Fibroblast of villous mesenchyme (primary cell): ENCODE measurements around the gene SLC19A1. TPM values are rescaled to one million over a fixed set of nuclear protein-coding genes. Genes with fewer than 3 reads are reported as not detected.

Experiments
- DNase-seq: peaks from one replicate; pipeline ENCODE4 v3.0.0-alpha.2; 2010; ENCODE audit warnings: low read depth
- H3K4me3 ChIP-seq: 2 replicates; pipeline ENCODE4 v1.5.1; 2011; ENCODE audit warnings: low read depth, mild to moderate bottlenecking, low read length
- total RNA-seq: library from RNA; depleted of rRNA; stranded (reverse); fragments of >200 nt; gene quantifications from 2 replicates; pipeline ENCODE4 v1.2.3, GENCODE V29; 2012
- TF ChIP-seq, protein P1 (sequence below): IDR thresholded peaks from 2 replicates; pipeline ENCODE4 v1.5.1; 2012; ENCODE audit warnings: low read depth, mild to moderate bottlenecking, low read length; ENCODE audit not compliant: insufficient read depth

The SLC19A1 gene
- total RNA-seq, 1 donor = 6.5 TPM

GRCh38 chr21:45508607-45509565 lies 33.4 kb downstream of the SLC19A1 start:
- H3K4me3 ChIP-seq = no peak overlapping the region
- DNase-seq = no peak
- TF ChIP-seq, protein P1, sequence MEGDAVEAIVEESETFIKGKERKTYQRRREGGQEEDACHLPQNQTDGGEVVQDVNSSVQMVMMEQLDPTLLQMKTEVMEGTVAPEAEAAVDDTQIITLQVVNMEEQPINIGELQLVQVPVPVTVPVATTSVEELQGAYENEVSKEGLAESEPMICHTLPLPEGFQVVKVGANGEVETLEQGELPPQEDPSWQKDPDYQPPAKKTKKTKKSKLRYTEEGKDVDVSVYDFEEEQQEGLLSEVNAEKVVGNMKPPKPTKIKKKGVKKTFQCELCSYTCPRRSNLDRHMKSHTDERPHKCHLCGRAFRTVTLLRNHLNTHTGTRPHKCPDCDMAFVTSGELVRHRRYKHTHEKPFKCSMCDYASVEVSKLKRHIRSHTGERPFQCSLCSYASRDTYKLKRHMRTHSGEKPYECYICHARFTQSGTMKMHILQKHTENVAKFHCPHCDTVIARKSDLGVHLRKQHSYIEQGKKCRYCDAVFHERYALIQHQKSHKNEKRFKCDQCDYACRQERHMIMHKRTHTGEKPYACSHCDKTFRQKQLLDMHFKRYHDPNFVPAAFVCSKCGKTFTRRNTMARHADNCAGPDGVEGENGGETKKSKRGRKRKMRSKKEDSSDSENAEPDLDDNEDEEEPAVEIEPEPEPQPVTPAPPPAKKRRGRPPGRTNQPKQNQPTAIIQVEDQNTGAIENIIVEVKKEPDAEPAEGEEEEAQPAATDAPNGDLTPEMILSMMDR = no peak

DNA sequence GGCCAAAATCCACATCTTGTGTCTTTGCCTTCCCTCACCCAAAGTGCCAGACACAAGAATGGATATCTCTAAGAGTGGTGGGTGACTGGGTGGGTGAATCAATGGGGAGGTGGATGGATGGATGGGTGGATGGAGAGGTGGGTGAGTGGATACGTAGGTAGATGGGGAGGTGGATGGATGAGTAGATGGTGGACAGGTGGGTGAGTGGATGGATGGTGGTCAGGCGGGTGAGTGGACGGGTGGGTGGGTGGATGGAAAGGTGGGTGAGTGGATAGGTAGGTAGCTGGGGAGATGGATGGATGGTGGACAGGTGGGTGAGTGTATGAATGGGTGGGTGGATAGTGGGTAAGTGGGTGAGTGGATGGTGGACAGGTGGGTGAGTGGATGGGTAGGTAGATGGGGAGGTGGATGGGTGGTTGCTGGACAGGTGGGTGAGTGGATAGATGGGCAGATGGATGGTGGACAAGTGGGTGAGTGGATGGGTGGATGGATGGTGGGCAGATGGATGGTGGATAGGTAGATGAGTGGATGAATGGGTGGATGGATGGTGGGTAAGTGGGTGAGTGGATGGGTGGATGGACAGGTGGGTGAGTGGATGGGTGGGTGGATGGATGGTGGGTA lies 34.2 kb downstream of the SLC19A1 start:
- TF ChIP-seq, protein P1 = no peak
- no peak for DNase-seq
- H3K4me3 ChIP-seq = no peak overlapping the region

GRCh38 chr21:45507523-45507875 lies 34.7 kb downstream of the SLC19A1 start:
- no peak overlapping the region for H3K4me3 ChIP-seq
- no peak for DNase-seq
- TF ChIP-seq, protein P1 = no peak

DNA sequence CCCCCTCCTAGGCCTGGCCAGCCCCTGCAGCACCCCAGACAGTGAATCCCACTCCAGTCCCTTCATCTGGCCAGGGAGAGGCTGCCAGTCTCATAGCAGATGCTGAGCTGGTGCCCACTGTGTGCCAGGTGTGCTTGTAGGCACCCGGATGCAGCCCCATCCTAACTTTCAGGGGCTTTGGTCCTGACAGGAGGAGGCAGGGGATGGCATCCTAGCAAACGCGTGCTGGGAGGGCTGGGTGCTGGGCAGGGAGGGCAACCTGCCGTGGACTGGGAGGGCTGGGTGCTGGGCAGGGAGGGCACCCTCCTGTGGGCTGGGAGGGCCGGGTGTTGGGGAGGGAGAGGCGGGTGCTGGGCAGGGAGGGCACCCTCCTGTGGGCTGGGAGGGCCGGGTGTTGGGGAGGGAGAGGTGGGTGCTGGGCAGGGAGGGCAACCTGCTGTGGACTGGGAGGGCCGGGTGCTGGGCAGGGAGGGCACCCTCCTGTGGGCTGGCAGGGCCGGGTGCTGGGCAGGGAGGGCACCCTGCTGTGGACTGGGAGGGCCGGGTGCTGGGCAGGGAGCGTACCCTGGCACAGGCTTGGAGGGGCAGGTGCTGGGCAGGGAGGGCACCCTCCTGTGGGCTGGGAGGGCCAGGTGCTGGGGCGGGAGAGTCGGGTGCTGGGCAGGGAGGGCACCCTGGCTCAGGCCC lies 35.3 kb downstream of the SLC19A1 start:
- TF ChIP-seq, protein P1 = no peak
- H3K4me3 ChIP-seq = no peak overlapping the region
- DNase-seq = no peak

GRCh38 chr21:45506241-45506817 lies 35.9 kb downstream of the SLC19A1 start:
- no peak overlapping the region for H3K4me3 ChIP-seq
- TF ChIP-seq, protein P1 = no peak
- no peak for DNase-seq

DNA sequence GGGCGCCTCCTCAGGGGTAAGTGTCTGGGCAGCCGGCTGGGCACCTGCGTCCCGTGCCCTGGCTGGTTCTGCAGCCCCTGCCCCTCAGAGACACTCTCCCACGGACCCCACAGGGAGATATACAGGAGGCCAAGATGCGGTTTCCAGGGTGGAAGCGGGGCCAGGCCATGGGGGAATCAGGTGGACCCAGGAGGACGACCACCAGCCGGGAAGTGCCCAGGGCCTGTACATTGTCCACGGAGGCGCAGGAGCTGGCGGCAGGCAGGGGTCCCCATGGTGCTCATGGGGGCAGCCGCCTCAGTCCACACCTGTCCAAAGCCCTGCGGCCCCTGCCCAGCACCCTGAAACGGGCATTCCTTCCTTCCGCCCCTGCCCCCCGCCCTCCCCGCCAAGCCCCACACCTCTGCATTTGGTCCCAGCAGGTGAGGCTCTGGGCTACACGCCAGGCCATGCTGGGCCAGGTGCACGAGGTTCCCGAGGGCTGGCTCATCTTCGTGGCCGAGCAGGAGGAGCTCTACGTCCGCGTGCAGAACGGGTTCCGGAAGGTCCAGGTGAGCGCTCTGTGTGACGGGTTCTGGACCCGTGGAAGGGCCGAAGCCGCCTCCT lies 36.7 kb downstream of the SLC19A1 start:
- no peak for DNase-seq

More for the DNA sequence above, 36.7 kb downstream of the SLC19A1 start:
- H3K4me3 ChIP-seq = no peak overlapping the region
- TF ChIP-seq, protein P1 = no peak
